H9 (cell line): ENCODE measurements around the gene ZER1. TPM values are rescaled to one million over a fixed set of nuclear protein-coding genes. Genes with fewer than 3 reads are reported as not detected.

ENCODE experiments used
- DNase-seq: peaks from one replicate; pipeline ENCODE4 v3.0.0-alpha.2; 2017
- H2AFZ ChIP-seq: one replicate; pipeline ENCODE4 v1.6.1; 2013; ENCODE audit warnings: mild to moderate bottlenecking, low read length, control low read depth, moderate library complexity
- H2AK5ac ChIP-seq: 2 replicates; pipeline ENCODE4 v1.6.1; 2013; ENCODE audit warnings: low read length, control low read depth, mixed read lengths; ENCODE audit not compliant: insufficient read length
- H2BK120ac ChIP-seq: one replicate; pipeline ENCODE4 v1.6.1; 2013; ENCODE audit warnings: low read depth, mild to moderate bottlenecking, low read length, control low read depth, inconsistent platforms; ENCODE audit not compliant: poor library complexity, severe bottlenecking
- H2BK12ac ChIP-seq: 2 replicates; pipeline ENCODE4 v1.6.1; 2013; ENCODE audit warnings: low read length, control low read depth, mixed read lengths, low read depth; ENCODE audit not compliant: insufficient read length
- H2BK15ac ChIP-seq: 2 replicates; pipeline ENCODE4 v1.6.1; 2013; ENCODE audit warnings: low read depth, low read length, control low read depth
- H2BK20ac ChIP-seq: one replicate; pipeline ENCODE4 v1.6.1; 2013; ENCODE audit warnings: low read depth, mild to moderate bottlenecking, low read length, control low read depth, inconsistent platforms; ENCODE audit not compliant: poor library complexity, severe bottlenecking
- H2BK5ac ChIP-seq: 2 replicates; pipeline ENCODE4 v1.6.1; 2013; ENCODE audit warnings: low read length, control low read depth, mixed read lengths; ENCODE audit not compliant: insufficient read length
- H3K14ac ChIP-seq: 2 replicates; pipeline ENCODE4 v1.6.1; 2013; ENCODE audit warnings: low read length, control low read depth; ENCODE audit not compliant: insufficient read depth
- H3K18ac ChIP-seq: 2 replicates; pipeline ENCODE4 v1.6.1; 2013; ENCODE audit warnings: low read depth, mild to moderate bottlenecking, mixed read lengths, low read length, control low read depth; ENCODE audit not compliant: insufficient read length
- H3K23ac ChIP-seq: 2 replicates; pipeline ENCODE4 v1.6.1; 2013; ENCODE audit warnings: low read length, control low read depth, mixed read lengths, low read depth; ENCODE audit not compliant: insufficient read length
- H3K23me2 ChIP-seq: 2 replicates; pipeline ENCODE4 v1.6.1; 2013; ENCODE audit warnings: low read depth, mild to moderate bottlenecking, mixed read lengths, low read length, control low read depth; ENCODE audit not compliant: insufficient read length, poor library complexity, severe bottlenecking
- H3K27ac ChIP-seq: 2 replicates; pipeline ENCODE4 v1.5.1; 2013; ENCODE audit warnings: low read length, control low read depth, mixed read lengths, low read depth; ENCODE audit not compliant: insufficient read length
- H3K27me3 ChIP-seq: 2 replicates; pipeline ENCODE4 v1.6.1; 2013; ENCODE audit warnings: low read length, control low read depth, inconsistent platforms; ENCODE audit not compliant: insufficient read depth
- H3K4ac ChIP-seq: 2 replicates; pipeline ENCODE4 v1.6.1; 2013; ENCODE audit warnings: low read depth, mild to moderate bottlenecking, control low read depth, inconsistent platforms, low read length, moderate library complexity
- H3K4me1 ChIP-seq: 2 replicates; pipeline ENCODE4 v1.6.1; 2013; ENCODE audit warnings: low read length, control low read depth, inconsistent platforms; ENCODE audit not compliant: insufficient read depth
- H3K4me2 ChIP-seq: 2 replicates; pipeline ENCODE4 v1.6.1; 2013; ENCODE audit warnings: low read length, control low read depth, mixed read lengths; ENCODE audit not compliant: insufficient read length, insufficient read depth
- H3K56ac ChIP-seq: 2 replicates; pipeline ENCODE4 v1.6.1; 2013; ENCODE audit warnings: low read depth, mild to moderate bottlenecking, mixed read lengths, low read length, control low read depth; ENCODE audit not compliant: insufficient read length
- H3K79me1 ChIP-seq: 2 replicates; pipeline ENCODE4 v1.6.1; 2013; ENCODE audit warnings: low read depth, mild to moderate bottlenecking, moderate library complexity, low read length, control low read depth, inconsistent platforms; ENCODE audit not compliant: insufficient read depth, poor library complexity, severe bottlenecking
- H3K79me2 ChIP-seq: 2 replicates; pipeline ENCODE4 v1.6.1; 2013; ENCODE audit warnings: low read length, control low read depth, inconsistent platforms; ENCODE audit not compliant: insufficient read depth
- H3K9ac ChIP-seq: 2 replicates; pipeline ENCODE4 v1.6.1; 2013; ENCODE audit warnings: low read length, control low read depth, mixed read lengths; ENCODE audit not compliant: insufficient read length; ENCODE audit errors: extremely low read depth
- H3K9me3 ChIP-seq: one replicate; pipeline ENCODE4 v1.6.1; 2013; ENCODE audit warnings: low read depth, low read length, inconsistent platforms; ENCODE audit not compliant: control insufficient read depth
- H3T11ph ChIP-seq: one replicate; pipeline ENCODE4 v1.6.1; 2013; ENCODE audit warnings: mild to moderate bottlenecking, low read length, control low read depth, inconsistent platforms
- H4K20me1 ChIP-seq: one replicate; pipeline ENCODE4 v1.6.1; 2013; ENCODE audit not compliant: control insufficient read depth, insufficient read length, insufficient read depth
- H4K5ac ChIP-seq: 2 replicates; pipeline ENCODE4 v1.6.1; 2013; ENCODE audit warnings: low read depth, mild to moderate bottlenecking, mixed read lengths, low read length, control low read depth; ENCODE audit not compliant: insufficient read length
- H4K8ac ChIP-seq: replicated peaks from 2 replicates; pipeline ENCODE4 v1.6.1; 2013; ENCODE audit warnings: low read length, control low read depth, mixed read lengths, low read depth; ENCODE audit not compliant: insufficient read length
- H4K91ac ChIP-seq: 2 replicates; pipeline ENCODE4 v1.6.1; 2013; ENCODE audit warnings: low read depth, mild to moderate bottlenecking, moderate library complexity, mixed read lengths, low read length, control low read depth; ENCODE audit not compliant: insufficient read length
- H3K27ac Mint-ChIP-seq, 3 experiments: 2 replicates in 2 of 3; 3 replicates in 1 of 3; pipeline ENCODE4 v1.8.0; 2020 to 2021; ENCODE audit warnings: mixed read lengths in 3 of 3, mild to moderate bottlenecking in 1 of 3, moderate library complexity in 1 of 3
- H3K27me3 Mint-ChIP-seq: 2 replicates; pipeline ENCODE4 v1.8.0; 2021; ENCODE audit warnings: low read depth, mild to moderate bottlenecking, moderate library complexity, mixed read lengths
- H3K36me3 Mint-ChIP-seq, 3 experiments: 2 replicates in 2 of 3; 3 replicates in 1 of 3; pipeline ENCODE4 v1.8.0; 2020 to 2021; ENCODE audit warnings: low read depth in 3 of 3, mixed read lengths in 3 of 3; ENCODE audit not compliant: insufficient read depth in 1 of 3
- H3K4me1 Mint-ChIP-seq, 2 experiments: 2 replicates each; pipeline ENCODE4 v1.8.0; 2020; ENCODE audit warnings: mixed read lengths in 2 of 2
- H3K4me3 Mint-ChIP-seq, 2 experiments: 2 replicates in 1 of 2; 3 replicates in 1 of 2; pipeline ENCODE4 v1.8.0; 2020 to 2021; ENCODE audit warnings: mild to moderate bottlenecking in 2 of 2, mixed read lengths in 2 of 2, moderate library complexity in 1 of 2
- H3K9me3 Mint-ChIP-seq, 2 experiments: 2 replicates in 1 of 2; 3 replicates in 1 of 2; pipeline ENCODE4 v1.8.0; 2020; ENCODE audit warnings: mild to moderate bottlenecking in 2 of 2, mixed read lengths in 2 of 2, moderate library complexity in 1 of 2
- WGBS: extraction: QIAGEN DNeasy Blood & Tissue Kit; methylation state at CpG from one replicate; pipeline ENCODE4 v1.1.7; 2013; ENCODE audit warnings: missing lambda C conversion rate, low lambda C conversion rate, mixed read lengths; ENCODE audit not compliant: insufficient read length; ENCODE audit errors: extremely low coverage; 5-methylcytosine and 5-hydroxymethylcytosine counted together
- total RNA-seq: library from RNA; stranded (reverse); gene quantifications from 2 replicates; pipeline ENCODE4 v1.2.1, GENCODE V29; 2021
- TF ChIP-seq, protein P1 (sequence below): fragments of 200-600 bp; sonication (generic); conservative IDR thresholded peaks from 3 replicates; pipeline ENCODE4 v1.8.0; 2021; ENCODE audit warnings: antibody characterized with exemption, mild to moderate bottlenecking

Gene ZER1
- total RNA-seq, 1 experiment from 2014 or later, result 24.2 TPM

DNA sequence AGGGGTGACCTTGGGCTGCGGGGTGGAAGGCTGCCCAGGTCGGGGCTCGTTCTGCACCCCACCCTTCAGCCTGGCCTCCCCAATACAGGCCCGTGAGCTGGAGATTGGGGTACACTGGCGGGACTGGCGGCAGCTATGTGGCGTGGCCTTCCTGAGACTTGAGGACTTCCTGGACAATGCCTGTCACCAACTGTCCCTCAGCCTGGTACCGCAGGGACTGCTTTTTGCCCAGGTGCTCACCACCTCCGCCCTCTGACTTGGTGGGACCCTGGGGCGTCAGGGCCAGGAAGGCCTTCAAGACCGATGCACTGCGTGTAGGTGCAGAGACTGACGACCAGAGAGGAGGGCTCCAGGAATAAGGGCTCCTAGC is 58.3 kb downstream of the ZER1 start:
- H4K8ac ChIP-seq, result no peak overlapping the region
- H3K27ac Mint-ChIP-seq, result no peak overlapping the region
- no peak overlapping the region for H4K5ac ChIP-seq
- H3K4me1 ChIP-seq, result no peaks in the 10 kb centered on the region
- no CpG with 5 or more reads among the region's 13 CpGs for WGBS
- TF ChIP-seq, protein P1, sequence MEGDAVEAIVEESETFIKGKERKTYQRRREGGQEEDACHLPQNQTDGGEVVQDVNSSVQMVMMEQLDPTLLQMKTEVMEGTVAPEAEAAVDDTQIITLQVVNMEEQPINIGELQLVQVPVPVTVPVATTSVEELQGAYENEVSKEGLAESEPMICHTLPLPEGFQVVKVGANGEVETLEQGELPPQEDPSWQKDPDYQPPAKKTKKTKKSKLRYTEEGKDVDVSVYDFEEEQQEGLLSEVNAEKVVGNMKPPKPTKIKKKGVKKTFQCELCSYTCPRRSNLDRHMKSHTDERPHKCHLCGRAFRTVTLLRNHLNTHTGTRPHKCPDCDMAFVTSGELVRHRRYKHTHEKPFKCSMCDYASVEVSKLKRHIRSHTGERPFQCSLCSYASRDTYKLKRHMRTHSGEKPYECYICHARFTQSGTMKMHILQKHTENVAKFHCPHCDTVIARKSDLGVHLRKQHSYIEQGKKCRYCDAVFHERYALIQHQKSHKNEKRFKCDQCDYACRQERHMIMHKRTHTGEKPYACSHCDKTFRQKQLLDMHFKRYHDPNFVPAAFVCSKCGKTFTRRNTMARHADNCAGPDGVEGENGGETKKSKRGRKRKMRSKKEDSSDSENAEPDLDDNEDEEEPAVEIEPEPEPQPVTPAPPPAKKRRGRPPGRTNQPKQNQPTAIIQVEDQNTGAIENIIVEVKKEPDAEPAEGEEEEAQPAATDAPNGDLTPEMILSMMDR, result no peak
- H3K79me1 ChIP-seq, result no peaks in the 10 kb centered on the region
- H3K4me2 ChIP-seq, result no peak overlapping the region
- H3K4ac ChIP-seq, result no peak overlapping the region
- H2AK5ac ChIP-seq, result no peak overlapping the region
- H3K27me3 Mint-ChIP-seq, result no peaks in the 10 kb centered on the region
- no peak overlapping the region for H3K9ac ChIP-seq
- no peak overlapping the region for H3T11ph ChIP-seq
- no peak overlapping the region for H3K4me3 Mint-ChIP-seq
- no peak overlapping the region for H3K23ac ChIP-seq
- no peaks in the 10 kb centered on the region for H3K23me2 ChIP-seq
- no peak overlapping the region for H2BK12ac ChIP-seq
- H3K27me3 ChIP-seq, result no peaks in the 10 kb centered on the region
- no peaks in the 10 kb centered on the region; a peak in 1 of 5 replicates for H3K9me3 Mint-ChIP-seq
- no peaks in the 10 kb centered on the region for H3K4me1 Mint-ChIP-seq
- H4K91ac ChIP-seq, result no peak overlapping the region
- no peak overlapping the region for H2BK5ac ChIP-seq
- H3K36me3 Mint-ChIP-seq, result peaks cover 8 to 33% (median 23%) of the 10 kb centered on the region in 3 experiments; a peak in 6 of 7 replicates
- H2BK20ac ChIP-seq, result no peak overlapping the region
- H3K27ac ChIP-seq, result no peak overlapping the region
- H2AFZ ChIP-seq, result no peak overlapping the region
- no peaks in the 10 kb centered on the region for H3K9me3 ChIP-seq
- no peak overlapping the region for H3K14ac ChIP-seq
- no peak overlapping the region for H2BK120ac ChIP-seq
- no peaks in the 10 kb centered on the region for H4K20me1 ChIP-seq
- no peak overlapping the region for H2BK15ac ChIP-seq
- no peak overlapping the region for H3K18ac ChIP-seq
- peak; percentile 29 for DNase-seq
- H3K79me2 ChIP-seq, result no peaks in the 10 kb centered on the region
- H3K56ac ChIP-seq, result no peak overlapping the region
